HepG2 (cell line): ENCODE data around the gene MYOZ3. TPM values are rescaled to one million over a fixed set of nuclear protein-coding genes. Genes with fewer than 3 reads are reported as not detected.

Source experiments
- ATF7 ChIP-seq, 2 experiments: fragments of 450-650 bp in 1 of 2; sonication (generic) in 1 of 2; formaldehyde crosslinking in 1 of 2; IDR thresholded peaks; 2 replicates each; pipeline versions ENCODE4 v1.4.0 to v1.6.1; 2016 to 2020; ENCODE audit warnings: antibody characterized with exemption in 1 of 2, mild to moderate bottlenecking in 1 of 2, missing genetic modification reagents in 1 of 2
- CTCF ChIP-seq: sonication (generic); formaldehyde crosslinking; IDR thresholded peaks from 2 replicates; pipeline ENCODE4 v1.5.0; 2020; ENCODE audit warnings: mild to moderate bottlenecking, missing genetic modification reagents, moderate library complexity
- GABPB1 ChIP-seq: IDR thresholded peaks from 2 replicates; pipeline ENCODE4 v1.6.1; 2016; ENCODE audit warnings: mild to moderate bottlenecking, missing genetic modification reagents, moderate library complexity, missing compliant biosample characterization
- HNF4A ChIP-seq: sonication (generic); formaldehyde crosslinking; IDR thresholded peaks from 2 replicates; pipeline ENCODE4 v1.4.0; 2020; ENCODE audit warnings: missing genetic modification reagents
- JDP2 ChIP-seq: sonication (generic); formaldehyde crosslinking; IDR thresholded peaks from 2 replicates; pipeline ENCODE4 v1.8.1; 2022; ENCODE audit warnings: missing genetic modification reagents, borderline replicate concordance
- MIER3 ChIP-seq: IDR thresholded peaks from 2 replicates; pipeline ENCODE4 v1.6.1; 2016; ENCODE audit warnings: missing compliant biosample characterization, borderline replicate concordance
- SP5 ChIP-seq: IDR thresholded peaks from 2 replicates; pipeline ENCODE4 v1.6.1; 2016; ENCODE audit warnings: low read depth, borderline replicate concordance
- SSRP1 ChIP-seq: IDR thresholded peaks from 2 replicates; pipeline ENCODE4 v1.6.1; 2016; ENCODE audit warnings: control low read depth
- TBL1XR1 ChIP-seq: fragments of 150-350 bp; IDR thresholded peaks from 2 replicates; pipeline ENCODE4 v1.6.1; 2014; ENCODE audit warnings: borderline replicate concordance, low read length; ENCODE audit not compliant: partially characterized antibody
- TEF ChIP-seq: sonication (generic); formaldehyde crosslinking; IDR thresholded peaks from 2 replicates; pipeline ENCODE4 v1.5.0; 2020; ENCODE audit warnings: missing genetic modification reagents
- U2AF1 ChIP-seq: fragments of 200-400 bp; formaldehyde crosslinking; optimal IDR thresholded peaks from 2 replicates; pipeline ENCODE3; 2017; ENCODE audit warnings: mild to moderate bottlenecking, low read depth, low read length
- ZNF260 ChIP-seq: sonication (generic); formaldehyde crosslinking; IDR thresholded peaks from 2 replicates; pipeline ENCODE4 v1.4.0; 2020; ENCODE audit warnings: missing genetic modification reagents, low read depth, mild to moderate bottlenecking, borderline replicate concordance
- ZSCAN9 ChIP-seq: IDR thresholded peaks from 2 replicates; pipeline ENCODE4 v1.6.1; 2016; ENCODE audit warnings: borderline replicate concordance
- polyA plus RNA-seq, 8 experiments: library from polyadenylated mRNA; depleted of rRNA in 3 of 8; stranded (reverse) in 7 of 8; unstranded in 1 of 8; fragments of >200 nt; fragmentation: Illumina TruSeq in 4 of 8; extraction: Trizol in 4 of 8; gene quantifications; 2 replicates each; pipeline versions ENCODE4 v1.2.1 to v1.2.3, GENCODE V29; 2011 to 2016; ENCODE audit warnings: low read depth in 4 of 8, missing spikeins in 1 of 8, mixed read lengths in 1 of 8; ENCODE audit not compliant: insufficient read depth in 1 of 8
- total RNA-seq, 5 experiments: library from RNA; depleted of rRNA; stranded (reverse); fragments of >200 nt; fragmentation: Illumina TruSeq; extraction: Trizol; gene quantifications; 2 replicates each; pipeline ENCODE4 v1.2.3, GENCODE V29; 2016; ENCODE audit warnings: low read depth in 1 of 5
- TF ChIP-seq, protein P1 (sequence below): sonication (generic); formaldehyde crosslinking; IDR thresholded peaks from 2 replicates; pipeline ENCODE4 v1.5.0; 2020; ENCODE audit warnings: mild to moderate bottlenecking, missing genetic modification reagents, borderline replicate concordance
- TF ChIP-seq, protein P2 (sequence below): sonication (generic); formaldehyde crosslinking; IDR thresholded peaks from 2 replicates; pipeline ENCODE4 v1.4.0; 2020; ENCODE audit warnings: mild to moderate bottlenecking, missing genetic modification reagents, borderline replicate concordance
- TF ChIP-seq, protein P3 (sequence below), 2 experiments: fragments of 450-650 bp in 1 of 2; sonication (generic) in 1 of 2; formaldehyde crosslinking; IDR thresholded peaks; 2 replicates each; pipeline versions ENCODE4 v1.5.0 to v1.8.0; 2020 to 2022; ENCODE audit warnings: mild to moderate bottlenecking in 1 of 2, missing genetic modification reagents in 1 of 2

MYOZ3 gene
- total and polyA plus RNA-seq, 2 of the 13 experiments (the other 11 are each of a cell fraction or from before 2014, with no cell fraction given), result 0.05 TPM; not detected in 1

DNA sequence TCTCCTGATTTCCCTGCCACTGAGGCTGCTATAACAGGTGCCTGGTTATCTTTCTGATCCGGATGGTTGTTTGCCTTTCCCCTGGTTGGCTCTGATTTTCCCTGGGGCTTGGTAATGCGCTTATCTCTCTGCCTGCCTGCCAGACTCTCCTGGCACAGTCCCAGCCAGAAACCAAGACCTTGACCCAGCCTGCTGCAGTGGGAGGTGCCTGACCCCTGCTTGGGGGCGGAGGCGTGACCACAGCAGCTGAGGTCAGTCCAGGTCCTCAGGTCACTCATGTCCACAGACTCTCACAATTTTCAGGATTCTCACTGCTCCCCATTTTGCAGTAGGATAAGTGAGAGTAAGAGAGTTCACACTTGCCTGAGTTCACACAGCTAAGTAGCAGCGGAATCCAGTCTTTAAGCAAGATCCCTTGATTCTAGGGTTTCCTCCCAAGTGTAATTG lies 45.0 kb upstream of the MYOZ3 start (continued):
- no peak for TF ChIP-seq ATF7 (IDR thresholded peaks at IDR 0.05)
- TF ChIP-seq ATF7 (CRISPR knock-in tag; IDR thresholded peaks at IDR 0.05), result peak; percentile 44; the same call in 1 of the 2 replicates
- 0 out of 2 replicates have a peak, but pooled peaks have one; percentile 35 for TF ChIP-seq GABPB1 (CRISPR knock-in tag)
- TF ChIP-seq HNF4A (CRISPR knock-in tag), result peak; percentile 83
- no peak for TF ChIP-seq TEF
- TF ChIP-seq, protein P1, sequence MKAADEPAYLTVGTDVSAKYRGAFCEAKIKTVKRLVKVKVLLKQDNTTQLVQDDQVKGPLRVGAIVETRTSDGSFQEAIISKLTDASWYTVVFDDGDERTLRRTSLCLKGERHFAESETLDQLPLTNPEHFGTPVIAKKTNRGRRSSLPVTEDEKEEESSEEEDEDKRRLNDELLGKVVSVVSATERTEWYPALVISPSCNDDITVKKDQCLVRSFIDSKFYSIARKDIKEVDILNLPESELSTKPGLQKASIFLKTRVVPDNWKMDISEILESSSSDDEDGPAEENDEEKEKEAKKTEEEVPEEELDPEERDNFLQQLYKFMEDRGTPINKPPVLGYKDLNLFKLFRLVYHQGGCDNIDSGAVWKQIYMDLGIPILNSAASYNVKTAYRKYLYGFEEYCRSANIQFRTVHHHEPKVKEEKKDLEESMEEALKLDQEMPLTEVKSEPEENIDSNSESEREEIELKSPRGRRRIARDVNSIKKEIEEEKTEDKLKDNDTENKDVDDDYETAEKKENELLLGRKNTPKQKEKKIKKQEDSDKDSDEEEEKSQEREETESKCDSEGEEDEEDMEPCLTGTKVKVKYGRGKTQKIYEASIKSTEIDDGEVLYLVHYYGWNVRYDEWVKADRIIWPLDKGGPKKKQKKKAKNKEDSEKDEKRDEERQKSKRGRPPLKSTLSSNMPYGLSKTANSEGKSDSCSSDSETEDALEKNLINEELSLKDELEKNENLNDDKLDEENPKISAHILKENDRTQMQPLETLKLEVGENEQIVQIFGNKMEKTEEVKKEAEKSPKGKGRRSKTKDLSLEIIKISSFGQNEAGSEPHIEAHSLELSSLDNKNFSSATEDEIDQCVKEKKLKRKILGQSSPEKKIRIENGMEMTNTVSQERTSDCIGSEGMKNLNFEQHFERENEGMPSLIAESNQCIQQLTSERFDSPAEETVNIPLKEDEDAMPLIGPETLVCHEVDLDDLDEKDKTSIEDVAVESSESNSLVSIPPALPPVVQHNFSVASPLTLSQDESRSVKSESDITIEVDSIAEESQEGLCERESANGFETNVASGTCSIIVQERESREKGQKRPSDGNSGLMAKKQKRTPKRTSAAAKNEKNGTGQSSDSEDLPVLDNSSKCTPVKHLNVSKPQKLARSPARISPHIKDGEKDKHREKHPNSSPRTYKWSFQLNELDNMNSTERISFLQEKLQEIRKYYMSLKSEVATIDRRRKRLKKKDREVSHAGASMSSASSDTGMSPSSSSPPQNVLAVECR, result peak; percentile 21; the same call in 1 of the 2 replicates
- TF ChIP-seq, protein P2, sequence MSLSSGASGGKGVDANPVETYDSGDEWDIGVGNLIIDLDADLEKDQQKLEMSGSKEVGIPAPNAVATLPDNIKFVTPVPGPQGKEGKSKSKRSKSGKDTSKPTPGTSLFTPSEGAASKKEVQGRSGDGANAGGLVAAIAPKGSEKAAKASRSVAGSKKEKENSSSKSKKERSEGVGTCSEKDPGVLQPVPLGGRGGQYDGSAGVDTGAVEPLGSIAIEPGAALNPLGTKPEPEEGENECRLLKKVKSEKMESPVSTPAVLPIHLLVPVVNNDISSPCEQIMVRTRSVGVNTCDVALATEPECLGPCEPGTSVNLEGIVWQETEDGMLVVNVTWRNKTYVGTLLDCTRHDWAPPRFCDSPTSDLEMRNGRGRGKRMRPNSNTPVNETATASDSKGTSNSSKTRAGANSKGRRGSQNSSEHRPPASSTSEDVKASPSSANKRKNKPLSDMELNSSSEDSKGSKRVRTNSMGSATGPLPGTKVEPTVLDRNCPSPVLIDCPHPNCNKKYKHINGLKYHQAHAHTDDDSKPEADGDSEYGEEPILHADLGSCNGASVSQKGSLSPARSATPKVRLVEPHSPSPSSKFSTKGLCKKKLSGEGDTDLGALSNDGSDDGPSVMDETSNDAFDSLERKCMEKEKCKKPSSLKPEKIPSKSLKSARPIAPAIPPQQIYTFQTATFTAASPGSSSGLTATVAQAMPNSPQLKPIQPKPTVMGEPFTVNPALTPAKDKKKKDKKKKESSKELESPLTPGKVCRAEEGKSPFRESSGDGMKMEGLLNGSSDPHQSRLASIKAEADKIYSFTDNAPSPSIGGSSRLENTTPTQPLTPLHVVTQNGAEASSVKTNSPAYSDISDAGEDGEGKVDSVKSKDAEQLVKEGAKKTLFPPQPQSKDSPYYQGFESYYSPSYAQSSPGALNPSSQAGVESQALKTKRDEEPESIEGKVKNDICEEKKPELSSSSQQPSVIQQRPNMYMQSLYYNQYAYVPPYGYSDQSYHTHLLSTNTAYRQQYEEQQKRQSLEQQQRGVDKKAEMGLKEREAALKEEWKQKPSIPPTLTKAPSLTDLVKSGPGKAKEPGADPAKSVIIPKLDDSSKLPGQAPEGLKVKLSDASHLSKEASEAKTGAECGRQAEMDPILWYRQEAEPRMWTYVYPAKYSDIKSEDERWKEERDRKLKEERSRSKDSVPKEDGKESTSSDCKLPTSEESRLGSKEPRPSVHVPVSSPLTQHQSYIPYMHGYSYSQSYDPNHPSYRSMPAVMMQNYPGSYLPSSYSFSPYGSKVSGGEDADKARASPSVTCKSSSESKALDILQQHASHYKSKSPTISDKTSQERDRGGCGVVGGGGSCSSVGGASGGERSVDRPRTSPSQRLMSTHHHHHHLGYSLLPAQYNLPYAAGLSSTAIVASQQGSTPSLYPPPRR (CRISPR knock-in tag), result peak; percentile 76
- TF ChIP-seq SSRP1 (CRISPR knock-in tag), result no peak
- no peak for TF ChIP-seq ZSCAN9
- TF ChIP-seq MIER3, result no peak
- TF ChIP-seq TBL1XR1, result peak; percentile 15
- peak; percentile 94 for TF ChIP-seq SP5
- no peak for TF ChIP-seq U2AF1
- no peak for TF ChIP-seq ZNF260 (CRISPR knock-in tag)
- no peak for TF ChIP-seq JDP2 (CRISPR knock-in tag)
- 0 out of 2 replicates have a peak, but pooled peaks have one; percentile 7 for TF ChIP-seq CTCF (CRISPR knock-in tag)
- TF ChIP-seq, protein P3, sequence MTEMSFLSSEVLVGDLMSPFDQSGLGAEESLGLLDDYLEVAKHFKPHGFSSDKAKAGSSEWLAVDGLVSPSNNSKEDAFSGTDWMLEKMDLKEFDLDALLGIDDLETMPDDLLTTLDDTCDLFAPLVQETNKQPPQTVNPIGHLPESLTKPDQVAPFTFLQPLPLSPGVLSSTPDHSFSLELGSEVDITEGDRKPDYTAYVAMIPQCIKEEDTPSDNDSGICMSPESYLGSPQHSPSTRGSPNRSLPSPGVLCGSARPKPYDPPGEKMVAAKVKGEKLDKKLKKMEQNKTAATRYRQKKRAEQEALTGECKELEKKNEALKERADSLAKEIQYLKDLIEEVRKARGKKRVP (CRISPR knock-in tag; IDR thresholded peaks at IDR 0.05), result no peak
